ENCODE data around the gene THSD1. TPM values are rescaled to one million over a fixed set of nuclear protein-coding genes. Genes with fewer than 3 reads are reported as not detected.

THSD1 gene
- total RNA-seq, 4 donors from 2014 or later: 4.2 to 12.6 (median 6.0) TPM

DNA sequence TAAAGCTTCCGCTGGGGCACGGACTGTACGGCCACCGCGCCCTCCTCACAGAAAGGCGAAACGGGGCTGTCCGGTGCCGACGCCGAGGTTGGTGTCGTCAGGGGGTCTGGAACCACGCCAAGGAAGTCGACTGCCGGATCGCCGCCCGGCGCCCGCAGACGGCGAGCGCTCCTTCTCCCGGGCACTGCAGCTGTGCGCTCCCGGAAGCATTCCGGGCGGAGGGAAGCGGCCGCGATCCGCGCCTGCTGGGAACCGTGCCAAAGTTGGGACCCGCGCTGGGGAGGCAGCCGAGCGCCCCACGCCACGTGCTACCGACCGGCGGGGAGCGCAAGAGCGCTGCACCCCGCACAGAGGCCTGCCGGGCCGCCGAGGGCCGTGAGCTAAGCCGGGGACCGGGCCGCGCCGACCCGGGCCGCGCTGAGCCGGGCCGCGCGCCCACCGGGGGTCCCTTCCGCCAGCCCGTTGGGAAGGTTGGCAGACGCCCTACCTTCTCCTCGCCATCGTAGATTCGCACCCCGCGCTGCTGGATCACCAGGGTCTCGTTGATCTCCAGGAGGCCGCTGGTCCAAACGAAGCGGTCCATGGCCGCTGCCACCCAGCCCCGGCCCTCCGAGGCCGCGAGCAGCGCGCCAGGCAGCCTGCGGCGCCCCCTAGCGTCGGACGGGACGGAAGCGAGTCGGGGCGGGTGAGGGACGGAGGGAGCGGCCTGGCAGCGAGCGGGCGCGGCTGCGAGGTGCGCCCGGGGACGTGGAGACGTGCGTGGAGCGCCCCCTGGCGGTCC is 44.2 kb upstream of the THSD1 start, which contains the start of gene VPS36:
TSS of gene VPS36 (minus strand) at position 623 of the 781 bp plus-strand sequence. CDS start at position 583, 40 bp downstream.
- TF ChIP-seq, protein P1, sequence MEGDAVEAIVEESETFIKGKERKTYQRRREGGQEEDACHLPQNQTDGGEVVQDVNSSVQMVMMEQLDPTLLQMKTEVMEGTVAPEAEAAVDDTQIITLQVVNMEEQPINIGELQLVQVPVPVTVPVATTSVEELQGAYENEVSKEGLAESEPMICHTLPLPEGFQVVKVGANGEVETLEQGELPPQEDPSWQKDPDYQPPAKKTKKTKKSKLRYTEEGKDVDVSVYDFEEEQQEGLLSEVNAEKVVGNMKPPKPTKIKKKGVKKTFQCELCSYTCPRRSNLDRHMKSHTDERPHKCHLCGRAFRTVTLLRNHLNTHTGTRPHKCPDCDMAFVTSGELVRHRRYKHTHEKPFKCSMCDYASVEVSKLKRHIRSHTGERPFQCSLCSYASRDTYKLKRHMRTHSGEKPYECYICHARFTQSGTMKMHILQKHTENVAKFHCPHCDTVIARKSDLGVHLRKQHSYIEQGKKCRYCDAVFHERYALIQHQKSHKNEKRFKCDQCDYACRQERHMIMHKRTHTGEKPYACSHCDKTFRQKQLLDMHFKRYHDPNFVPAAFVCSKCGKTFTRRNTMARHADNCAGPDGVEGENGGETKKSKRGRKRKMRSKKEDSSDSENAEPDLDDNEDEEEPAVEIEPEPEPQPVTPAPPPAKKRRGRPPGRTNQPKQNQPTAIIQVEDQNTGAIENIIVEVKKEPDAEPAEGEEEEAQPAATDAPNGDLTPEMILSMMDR (IDR thresholded peaks at IDR 0.05; ENCODE audit: low read depth): no peak

DNA sequence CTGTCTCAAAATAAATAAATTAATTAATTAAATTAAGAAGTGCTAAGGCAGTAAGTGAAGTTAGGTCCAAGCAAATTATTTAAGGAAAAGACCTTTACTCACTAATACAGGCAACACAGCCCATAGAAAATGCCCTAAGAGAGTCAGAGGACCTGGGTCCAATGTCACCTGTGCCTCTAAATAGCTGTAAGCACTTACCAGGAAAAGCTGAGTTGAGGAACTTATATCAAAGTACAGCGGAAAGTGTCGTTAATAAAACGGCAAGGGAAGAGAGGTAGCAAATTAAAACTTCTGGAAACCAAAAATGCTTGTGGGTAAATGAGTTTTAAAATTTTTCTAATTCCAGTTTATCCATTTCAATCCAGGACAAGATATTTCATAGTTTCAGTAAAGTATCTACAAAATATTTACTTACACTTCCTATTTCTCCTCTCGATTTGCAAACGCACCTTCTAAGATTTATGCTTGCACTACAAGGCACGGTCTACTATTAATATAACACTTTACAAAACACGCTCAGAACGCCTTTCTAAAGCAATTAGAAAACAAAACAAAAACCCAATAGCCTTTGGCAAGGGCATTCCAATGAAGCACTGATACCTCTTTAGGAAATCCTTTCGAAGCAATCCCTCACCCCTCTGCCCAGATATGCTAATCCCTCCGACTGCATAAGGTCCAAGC is 43.5 kb upstream of the THSD1 start:
- TF ChIP-seq, protein P1 (IDR thresholded peaks at IDR 0.05; ENCODE audit: low read depth): no peak

DNA sequence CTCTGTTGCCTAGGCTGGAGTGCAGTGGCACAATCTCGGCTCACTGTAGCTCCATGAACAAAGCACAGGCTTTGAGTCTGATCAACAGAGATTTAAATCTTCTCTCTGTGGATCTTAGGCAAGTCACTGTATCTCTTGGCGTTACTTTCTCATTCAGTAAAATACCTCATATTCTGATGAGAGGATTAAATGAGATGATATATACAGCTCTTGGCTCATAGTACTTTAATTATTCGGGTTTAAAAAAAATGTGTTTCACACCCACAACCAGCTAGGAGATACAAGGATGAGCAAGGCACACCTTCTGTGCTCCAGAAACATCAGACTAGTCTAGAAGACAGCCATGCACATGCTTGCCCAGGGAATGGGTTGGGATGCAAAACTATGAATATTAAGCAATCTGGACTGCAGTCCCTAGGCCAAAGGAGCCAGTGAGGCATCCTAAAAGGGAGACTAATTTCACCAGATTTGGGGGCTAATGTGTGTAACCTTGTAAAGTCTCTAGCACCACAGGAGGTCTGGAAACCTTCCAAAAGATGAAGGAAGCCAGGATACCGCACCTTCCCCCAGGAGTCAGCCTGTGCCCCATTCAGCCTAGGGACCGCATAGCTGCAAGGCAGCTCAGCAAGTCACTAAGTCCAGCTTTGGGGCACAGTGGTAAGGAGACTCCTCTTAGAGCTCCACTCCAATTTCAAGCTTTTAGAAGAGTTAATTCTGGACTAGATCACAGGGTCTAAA is 42.0 kb upstream of the THSD1 start:
- TF ChIP-seq, protein P1 (IDR thresholded peaks at IDR 0.05; ENCODE audit: low read depth): no peak

DNA sequence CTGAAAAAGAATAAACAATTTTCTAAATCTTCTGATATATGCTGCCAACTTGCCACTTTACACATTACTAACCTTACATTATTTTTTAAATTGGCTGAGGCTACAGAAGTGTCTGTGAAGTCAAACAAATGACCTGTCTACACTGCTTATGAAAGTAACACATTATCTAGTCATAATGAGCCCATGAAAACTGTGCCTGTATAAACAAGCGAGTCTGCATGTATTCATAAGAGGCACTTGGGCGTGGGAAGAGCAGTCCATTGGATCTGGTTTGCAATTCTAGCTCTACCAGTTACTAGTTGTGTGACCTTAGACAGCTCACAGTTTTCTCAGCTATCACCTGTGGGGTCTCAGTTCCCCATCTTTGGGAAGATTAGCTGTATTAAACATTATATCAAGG is 41.4 kb upstream of the THSD1 start:
- TF ChIP-seq, protein P1 (IDR thresholded peaks at IDR 0.05; ENCODE audit: low read depth): no peak

DNA sequence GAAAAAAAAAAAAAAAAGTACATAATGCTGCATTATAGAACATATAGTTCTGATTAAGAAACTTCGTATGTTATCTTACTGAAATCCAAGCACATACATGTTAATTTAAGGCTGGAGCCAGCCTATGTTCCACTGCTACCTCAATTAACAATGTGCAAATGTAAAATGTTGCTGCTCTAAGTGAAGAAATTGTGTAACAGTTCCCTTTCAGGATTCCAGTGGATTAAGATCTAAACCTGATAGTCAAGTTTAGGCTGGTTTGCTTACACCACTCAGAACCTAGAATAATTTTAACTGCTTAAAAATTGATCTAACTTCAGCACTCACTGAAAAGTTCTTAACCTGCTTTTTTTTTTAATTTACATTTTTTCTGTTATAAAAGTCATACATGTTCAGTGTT is 40.3 kb upstream of the THSD1 start:
- TF ChIP-seq, protein P1 (IDR thresholded peaks at IDR 0.05; ENCODE audit: low read depth): no peak

DNA sequence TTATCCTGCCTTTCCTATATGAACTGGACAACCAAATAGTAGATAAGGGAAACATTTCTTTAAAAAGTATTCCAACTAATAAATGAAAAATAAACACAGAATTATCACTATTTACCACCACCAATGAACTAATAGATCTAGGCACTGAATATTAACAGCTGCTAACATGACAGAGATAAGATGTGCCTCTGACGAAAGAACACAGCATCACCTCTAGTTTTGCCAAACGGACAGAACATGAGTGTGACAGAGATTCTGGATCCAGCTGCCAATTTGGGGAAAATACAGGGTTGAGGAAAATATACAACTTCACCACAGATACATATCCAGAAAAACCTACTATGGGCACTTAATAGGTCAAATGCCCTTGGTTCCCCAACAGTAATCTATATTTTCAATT is 26.5 kb upstream of the THSD1 start:
- TF ChIP-seq, protein P1 (IDR thresholded peaks at IDR 0.05; ENCODE audit: low read depth): no peak

DNA sequence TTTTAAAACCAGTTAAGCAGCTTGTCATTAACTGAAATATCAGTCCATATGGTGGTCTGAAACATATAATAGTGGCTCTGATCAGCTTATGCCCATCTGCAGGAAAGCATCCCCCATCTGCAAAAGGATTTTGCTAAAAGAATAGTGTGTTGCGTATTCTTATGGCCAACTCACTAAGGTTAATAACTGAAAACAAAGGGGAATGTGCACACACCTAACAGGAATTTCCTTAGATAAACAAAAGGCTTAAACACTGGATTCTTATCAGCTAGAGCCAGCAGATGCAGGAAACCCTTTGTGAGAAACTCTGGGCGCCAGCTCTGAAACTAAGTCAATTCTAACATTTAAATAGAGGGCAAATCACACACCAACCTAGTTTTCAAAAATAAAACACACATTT is 22.3 kb upstream of the THSD1 start:
- TF ChIP-seq, protein P1 (IDR thresholded peaks at IDR 0.05; ENCODE audit: low read depth): no peak

Data from subcutaneous adipose tissue (tissue), 4 donors.